Body of pancreas (tissue), 4 donors: ENCODE measurements around the gene ZXDC. TPM values are rescaled to one million over a fixed set of nuclear protein-coding genes. Genes with fewer than 3 reads are reported as not detected.

ENCODE experiments used
- ATAC-seq: fragments of 150-250 bp; one replicate; pipeline ENCODE4 v1.9.1; 2016
- DNase-seq, 4 donors: peaks; one replicate each; pipeline ENCODE4 v3.0.0-alpha.2; 2019
- H3K27ac ChIP-seq, 4 donors: fragments of 200-600 bp; sonication (generic); 1 replicate in 3 of 4; 2 replicates in 1 of 4; pipeline versions ENCODE4 v1.5.1 to v1.6.1; 2016 to 2019; ENCODE audit warnings: mild to moderate bottlenecking in 1 of 4, mixed read lengths in 1 of 4, moderate library complexity in 1 of 4
- H3K27me3 ChIP-seq, 2 donors: fragments of 200-600 bp; sonication (generic); one replicate each; pipeline ENCODE4 v1.6.0; 2016; ENCODE audit warnings: mild to moderate bottlenecking in 1 of 2
- H3K36me3 ChIP-seq, 2 donors: fragments of 200-600 bp; sonication (generic); replicated peaks in 1 of 2; 2 replicates each; pipeline ENCODE4 v1.5.1; 2016; ENCODE audit warnings: low read depth in 2 of 2; ENCODE audit not compliant: insufficient read depth in 1 of 2
- H3K4me1 ChIP-seq: fragments of 200-600 bp; sonication (generic); one replicate; pipeline ENCODE4 v1.6.0; 2016
- H3K4me3 ChIP-seq, 2 donors: fragments of 200-600 bp; sonication (generic); 1 replicate in 1 of 2; 2 replicates in 1 of 2; pipeline ENCODE4 v1.5.1; 2016 to 2019
- H3K9me3 ChIP-seq, 3 donors: fragments of 200-600 bp; sonication (generic); 1 replicate in 2 of 3; 2 replicates in 1 of 3; pipeline ENCODE4 v1.5.1; 2016
- CTCF ChIP-seq, 7 experiments: fragments of 450-650 bp in 4 of 7; fragments of 200-600 bp in 3 of 7; sonication (generic) in 3 of 7; IDR thresholded peaks; one replicate each; pipeline ENCODE4 v1.5.1; 2016 to 2019; ENCODE audit warnings: antibody characterized with exemption in 7 of 7
- POLR2A ChIP-seq, 3 donors: fragments of 450-650 bp; IDR thresholded peaks; one replicate each; pipeline ENCODE4 v1.6.1; 2016; ENCODE audit warnings: antibody characterized with exemption in 3 of 3, mild to moderate bottlenecking in 2 of 3
- WGBS, 2 donors: methylation state at CpG; one replicate each; pipeline ENCODE4 v1.1.5; 2017; 5-methylcytosine and 5-hydroxymethylcytosine counted together
- intact Hi-C: fragments of 100-400 bp; cut with DNase I; formaldehyde crosslinking; loops from one replicate; pipeline ENCODE4 v1.15.1; 2023
- total RNA-seq, 2 donors: library from RNA; depleted of rRNA; stranded (reverse); fragments of >200 nt; gene quantifications; one replicate each; pipeline ENCODE4 v1.1.0, GENCODE V29; 2016

Gene ZXDC
- total RNA-seq, 2 donors from 2014 or later, result 33.9 to 39.4 TPM

GRCh38 chr3:126396536-126396935 is 79.2 kb downstream of the ZXDC start:
- Histone ChIP-seq H3K9me3 (no peaks in the 10 kb centered on the region), H3K4me1 (peaks cover 7% of the 10 kb centered on the region), H3K27ac (no peak overlapping the region), H3K27me3 (no peaks in the 10 kb centered on the region), H3K36me3 (no peaks in the 10 kb centered on the region), H3K4me3 (no peak overlapping the region)
- no peak for TF ChIP-seq CTCF (IDR thresholded peaks at IDR 0.05)
- no peak for TF ChIP-seq POLR2A (IDR thresholded peaks at IDR 0.05)
- DNase-seq, result no peak
- intact Hi-C loops, result loop anchor here (5.0 kb wide), 1 partner anchor 139 kb away; no protein-coding TSS in a partner anchor
- 91 to 97% methylated on average over 4 to 5 of the region's 5 CpGs for WGBS, 2 donors
- no peak for ATAC-seq

- Histone ChIP-seq H3K27me3 (no peaks in the 10 kb centered on the region), H3K27ac (no peak overlapping the region), H3K4me1 (peaks cover 7% of the 10 kb centered on the region), H3K36me3 (no peaks in the 10 kb centered on the region), H3K9me3 (no peaks in the 10 kb centered on the region), H3K4me3 (no peak overlapping the region)
- DNase-seq (no peak), ATAC-seq (no peak)
- TF ChIP-seq CTCF (IDR thresholded peaks at IDR 0.05) (no peak), POLR2A (IDR thresholded peaks at IDR 0.05) (no peak)
- 93 to 98% methylated on average over 4 to 6 of the region's 6 CpGs for WGBS, 2 donors
- intact Hi-C loops, result loop anchor here (5.0 kb wide), 1 partner anchor 139 kb away; no protein-coding TSS in a partner anchor
These were observed 79.7 kb downstream of the ZXDC start for GRCh38 chr3:126395846-126396513.

GRCh38 chr3:126394977-126395321 is 80.7 kb downstream of the ZXDC start:
- no peak for DNase-seq
- ATAC-seq, result no peak
- intact Hi-C loops, result loop anchor here (5.0 kb wide), 2 partner anchors 138 to 263 kb away; no protein-coding TSS in a partner anchor
- H3K36me3 ChIP-seq, result no peaks in the 10 kb centered on the region
- H3K27me3 ChIP-seq, result no peaks in the 10 kb centered on the region
- no peaks in the 10 kb centered on the region for H3K9me3 ChIP-seq
- H3K4me1 ChIP-seq, result peaks cover 7% of the 10 kb centered on the region
- no peak overlapping the region for H3K27ac ChIP-seq
- 37 to 63% methylated on average over 6 to 11 of the region's 30 CpGs for WGBS, 2 donors
- no peak for TF ChIP-seq POLR2A (IDR thresholded peaks at IDR 0.05)
- TF ChIP-seq CTCF (IDR thresholded peaks at IDR 0.05), result no peak
- H3K4me3 ChIP-seq, result no peak overlapping the region

GRCh38 chr3:126394179-126394976 is 81.3 kb downstream of the ZXDC start, which contains the start of gene CFAP100:
Gene CFAP100, plus strand, starts transcription at chr3:126394909. Its CDS starts 1,092 bp downstream, at chr3:126396001.
- DNase-seq (peak in 3 of 4 donors; percentile 43 to 57 (median 45)), ATAC-seq (peak; percentile 58)
- Histone ChIP-seq H3K36me3 (no peaks in the 10 kb centered on the region), H3K4me1 (peaks cover 11% of the 10 kb centered on the region), H3K4me3 (no peak within 1 kb of the TSS), H3K27ac (no peak within 1 kb of the TSS), H3K9me3 (no peaks in the 10 kb centered on the region), H3K27me3 (no peaks in the 10 kb centered on the region)
- TF ChIP-seq POLR2A (IDR thresholded peaks at IDR 0.05), result no peak
- TF ChIP-seq CTCF (IDR thresholded peaks at IDR 0.05), result no peak
- intact Hi-C loops, result loop anchor here (5.0 kb wide), 1 partner anchor 262 kb away; no protein-coding TSS in a partner anchor
- WGBS, 2 donors, result 39 to 60% methylated on average over 18 to 42 of the region's 43 CpGs
